HepG2 (cell line): ENCODE measurements around the gene CCDC183. TPM values are rescaled to one million over a fixed set of nuclear protein-coding genes. Genes with fewer than 3 reads are reported as not detected.

Source experiments
- ATF1 ChIP-seq: IDR thresholded peaks from 2 replicates; pipeline ENCODE4 v1.6.1; 2016; ENCODE audit warnings: mild to moderate bottlenecking, control low read depth
- EED ChIP-seq: sonication (generic); formaldehyde crosslinking; IDR thresholded peaks from 2 replicates; pipeline ENCODE4 v1.5.0; 2020; ENCODE audit warnings: mild to moderate bottlenecking, missing genetic modification reagents
- GTF3A ChIP-seq: sonication (generic); formaldehyde crosslinking; conservative IDR thresholded peaks from 2 replicates; pipeline ENCODE4 v1.4.0; 2020; ENCODE audit warnings: mild to moderate bottlenecking, missing genetic modification reagents
- MAFG ChIP-seq: sonication (generic); formaldehyde crosslinking; IDR thresholded peaks from 2 replicates; pipeline ENCODE4 v1.5.1; 2020; ENCODE audit warnings: mild to moderate bottlenecking, missing genetic modification reagents
- NAIF1 ChIP-seq: sonication (generic); formaldehyde crosslinking; IDR thresholded peaks from 2 replicates; pipeline ENCODE4 v1.5.0; 2020; ENCODE audit warnings: mild to moderate bottlenecking, missing genetic modification reagents, borderline replicate concordance
- PHF20 ChIP-seq: sonication (generic); formaldehyde crosslinking; IDR thresholded peaks from 2 replicates; pipeline ENCODE4 v1.5.0; 2020; ENCODE audit warnings: mild to moderate bottlenecking, missing genetic modification reagents
- POGZ ChIP-seq: sonication (generic); formaldehyde crosslinking; IDR thresholded peaks from 2 replicates; pipeline ENCODE4 v1.4.0; 2020; ENCODE audit warnings: mild to moderate bottlenecking, missing genetic modification reagents
- RAD51 ChIP-seq: fragments of 450-650 bp; IDR thresholded peaks from 2 replicates; pipeline ENCODE4 v1.6.1; 2016; ENCODE audit warnings: borderline replicate concordance
- TARDBP ChIP-seq: sonication (generic); formaldehyde crosslinking; IDR thresholded peaks from 2 replicates; pipeline ENCODE4 v1.8.0; 2022; ENCODE audit warnings: mild to moderate bottlenecking, missing genetic modification reagents
- ZFAT ChIP-seq: sonication (generic); formaldehyde crosslinking; conservative IDR thresholded peaks from 2 replicates; pipeline ENCODE4 v1.8.1; 2023; ENCODE audit warnings: missing genetic modification reagents, inconsistent platforms
- ZNF234 ChIP-seq: sonication (generic); formaldehyde crosslinking; conservative IDR thresholded peaks from 2 replicates; pipeline ENCODE4 v1.5.1; 2020; ENCODE audit warnings: mild to moderate bottlenecking, missing genetic modification reagents
- ZNF598 ChIP-seq: sonication (generic); formaldehyde crosslinking; IDR thresholded peaks from 2 replicates; pipeline ENCODE4 v1.5.1; 2020; ENCODE audit warnings: mild to moderate bottlenecking, missing genetic modification reagents, borderline replicate concordance
- ZNF776 ChIP-seq: sonication (generic); formaldehyde crosslinking; IDR thresholded peaks from 2 replicates; pipeline ENCODE4 v1.4.0; 2020; ENCODE audit warnings: mild to moderate bottlenecking, missing genetic modification reagents
- ZSCAN25 ChIP-seq: sonication (generic); formaldehyde crosslinking; IDR thresholded peaks from 2 replicates; pipeline ENCODE4 v1.8.0; 2022; ENCODE audit warnings: mild to moderate bottlenecking, missing genetic modification reagents
- polyA plus RNA-seq, 8 experiments: library from polyadenylated mRNA; depleted of rRNA in 3 of 8; stranded (reverse) in 7 of 8; unstranded in 1 of 8; fragments of >200 nt; fragmentation: Illumina TruSeq in 4 of 8; extraction: Trizol in 4 of 8; gene quantifications; 2 replicates each; pipeline versions ENCODE4 v1.2.1 to v1.2.3, GENCODE V29; 2011 to 2016; ENCODE audit warnings: low read depth in 4 of 8, missing spikeins in 1 of 8, mixed read lengths in 1 of 8; ENCODE audit not compliant: insufficient read depth in 1 of 8
- total RNA-seq, 5 experiments: library from RNA; depleted of rRNA; stranded (reverse); fragments of >200 nt; fragmentation: Illumina TruSeq; extraction: Trizol; gene quantifications; 2 replicates each; pipeline ENCODE4 v1.2.3, GENCODE V29; 2016; ENCODE audit warnings: low read depth in 1 of 5
- TF ChIP-seq, protein P1 (sequence below): IDR thresholded peaks from 2 replicates; pipeline ENCODE4 v1.6.1; 2018; ENCODE audit warnings: missing genetic modification reagents
- TF ChIP-seq, protein P2 (sequence below): sonication (generic); formaldehyde crosslinking; IDR thresholded peaks from 2 replicates; pipeline ENCODE4 v1.9.0; 2021; ENCODE audit warnings: missing genetic modification reagents, borderline replicate concordance
- TF ChIP-seq, protein P3 (sequence below): sonication (generic); formaldehyde crosslinking; IDR thresholded peaks from 2 replicates; pipeline ENCODE4 v1.5.1; 2020; ENCODE audit warnings: mild to moderate bottlenecking, missing genetic modification reagents, moderate library complexity
- TF ChIP-seq, protein P4 (sequence below): sonication (generic); formaldehyde crosslinking; IDR thresholded peaks from 2 replicates; pipeline ENCODE4 v1.4.0; 2020; ENCODE audit warnings: mild to moderate bottlenecking, missing genetic modification reagents

Gene CCDC183
- total and polyA plus RNA-seq, 2 of the 13 experiments (the other 11 are each of a cell fraction or from before 2014, with no cell fraction given), result 5.0 to 66.4 TPM

DNA sequence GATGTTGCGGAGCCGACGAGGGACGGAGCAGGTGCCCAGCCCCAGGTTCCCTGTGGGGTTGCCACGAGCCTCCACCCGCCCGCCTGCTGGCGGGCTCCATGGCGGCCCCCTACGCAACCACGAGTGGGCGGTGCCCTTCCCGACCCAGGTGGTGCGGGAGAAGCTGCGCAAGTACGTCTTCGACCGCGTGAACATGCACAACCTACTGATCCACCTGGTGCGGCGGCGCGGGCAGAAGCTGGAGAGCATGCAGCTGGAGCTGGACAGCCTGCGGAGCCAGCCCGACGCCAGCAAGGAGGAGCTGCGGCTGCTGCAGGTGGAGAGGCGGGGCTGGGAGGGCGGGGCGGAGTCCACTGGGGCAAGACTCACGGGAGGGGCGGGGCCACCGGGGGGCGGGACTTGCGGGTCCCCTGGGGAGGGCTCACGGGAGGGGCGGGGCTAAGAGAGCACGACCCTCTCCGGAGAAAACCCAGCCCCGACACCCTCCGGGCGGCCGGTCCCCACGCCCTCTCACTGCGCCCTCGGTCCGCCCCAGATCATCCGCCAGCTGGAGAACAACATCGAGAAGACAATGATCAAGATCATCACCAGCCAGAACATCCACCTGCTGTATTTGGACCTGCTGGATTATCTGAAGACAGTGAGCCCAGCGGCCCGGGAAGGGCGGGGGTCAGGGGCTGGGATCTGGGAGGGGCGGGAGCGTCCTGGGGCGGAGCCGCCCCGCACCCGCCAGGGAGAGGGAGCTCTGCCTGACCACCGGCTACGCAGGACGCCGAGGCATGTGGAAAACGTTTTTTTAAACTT lies 3.9 kb downstream of the CCDC183 start (continued):
- TF ChIP-seq, protein P1, sequence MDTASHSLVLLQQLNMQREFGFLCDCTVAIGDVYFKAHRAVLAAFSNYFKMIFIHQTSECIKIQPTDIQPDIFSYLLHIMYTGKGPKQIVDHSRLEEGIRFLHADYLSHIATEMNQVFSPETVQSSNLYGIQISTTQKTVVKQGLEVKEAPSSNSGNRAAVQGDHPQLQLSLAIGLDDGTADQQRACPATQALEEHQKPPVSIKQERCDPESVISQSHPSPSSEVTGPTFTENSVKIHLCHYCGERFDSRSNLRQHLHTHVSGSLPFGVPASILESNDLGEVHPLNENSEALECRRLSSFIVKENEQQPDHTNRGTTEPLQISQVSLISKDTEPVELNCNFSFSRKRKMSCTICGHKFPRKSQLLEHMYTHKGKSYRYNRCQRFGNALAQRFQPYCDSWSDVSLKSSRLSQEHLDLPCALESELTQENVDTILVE (CRISPR knock-in tag), result no peak
- 0 out of 2 replicates have a peak, but pooled peaks have one; percentile 48 for TF ChIP-seq PHF20 (CRISPR knock-in tag)
- TF ChIP-seq RAD51, result no peak
- TF ChIP-seq GTF3A, result no peak
- no peak for TF ChIP-seq ZNF234 (CRISPR knock-in tag)
- no peak for TF ChIP-seq ZFAT
- TF ChIP-seq ATF1 (CRISPR knock-in tag), result no peak
- no peak for TF ChIP-seq ZSCAN25 (CRISPR knock-in tag)
- TF ChIP-seq, protein P2, sequence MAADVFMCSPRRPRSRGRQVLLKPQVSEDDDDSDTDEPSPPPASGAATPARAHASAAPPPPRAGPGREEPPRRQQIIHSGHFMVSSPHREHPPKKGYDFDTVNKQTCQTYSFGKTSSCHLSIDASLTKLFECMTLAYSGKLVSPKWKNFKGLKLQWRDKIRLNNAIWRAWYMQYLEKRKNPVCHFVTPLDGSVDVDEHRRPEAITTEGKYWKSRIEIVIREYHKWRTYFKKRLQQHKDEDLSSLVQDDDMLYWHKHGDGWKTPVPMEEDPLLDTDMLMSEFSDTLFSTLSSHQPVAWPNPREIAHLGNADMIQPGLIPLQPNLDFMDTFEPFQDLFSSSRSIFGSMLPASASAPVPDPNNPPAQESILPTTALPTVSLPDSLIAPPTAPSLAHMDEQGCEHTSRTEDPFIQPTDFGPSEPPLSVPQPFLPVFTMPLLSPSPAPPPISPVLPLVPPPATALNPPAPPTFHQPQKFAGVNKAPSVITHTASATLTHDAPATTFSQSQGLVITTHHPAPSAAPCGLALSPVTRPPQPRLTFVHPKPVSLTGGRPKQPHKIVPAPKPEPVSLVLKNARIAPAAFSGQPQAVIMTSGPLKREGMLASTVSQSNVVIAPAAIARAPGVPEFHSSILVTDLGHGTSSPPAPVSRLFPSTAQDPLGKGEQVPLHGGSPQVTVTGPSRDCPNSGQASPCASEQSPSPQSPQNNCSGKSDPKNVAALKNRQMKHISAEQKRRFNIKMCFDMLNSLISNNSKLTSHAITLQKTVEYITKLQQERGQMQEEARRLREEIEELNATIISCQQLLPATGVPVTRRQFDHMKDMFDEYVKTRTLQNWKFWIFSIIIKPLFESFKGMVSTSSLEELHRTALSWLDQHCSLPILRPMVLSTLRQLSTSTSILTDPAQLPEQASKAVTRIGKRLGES (CRISPR knock-in tag), result peak; percentile 36; the same call in 1 of the 2 replicates
- TF ChIP-seq POGZ (CRISPR knock-in tag), result no peak
- TF ChIP-seq NAIF1 (CRISPR knock-in tag), result no peak
- TF ChIP-seq, protein P3, sequence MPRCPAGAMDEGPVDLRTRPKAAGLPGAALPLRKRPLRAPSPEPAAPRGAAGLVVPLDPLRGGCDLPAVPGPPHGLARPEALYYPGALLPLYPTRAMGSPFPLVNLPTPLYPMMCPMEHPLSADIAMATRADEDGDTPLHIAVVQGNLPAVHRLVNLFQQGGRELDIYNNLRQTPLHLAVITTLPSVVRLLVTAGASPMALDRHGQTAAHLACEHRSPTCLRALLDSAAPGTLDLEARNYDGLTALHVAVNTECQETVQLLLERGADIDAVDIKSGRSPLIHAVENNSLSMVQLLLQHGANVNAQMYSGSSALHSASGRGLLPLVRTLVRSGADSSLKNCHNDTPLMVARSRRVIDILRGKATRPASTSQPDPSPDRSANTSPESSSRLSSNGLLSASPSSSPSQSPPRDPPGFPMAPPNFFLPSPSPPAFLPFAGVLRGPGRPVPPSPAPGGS (CRISPR knock-in tag), result no peak
- no peak for TF ChIP-seq TARDBP (CRISPR knock-in tag)
- no peak for TF ChIP-seq ZNF776
- no peak for TF ChIP-seq MAFG (CRISPR knock-in tag)
- TF ChIP-seq, protein P4, sequence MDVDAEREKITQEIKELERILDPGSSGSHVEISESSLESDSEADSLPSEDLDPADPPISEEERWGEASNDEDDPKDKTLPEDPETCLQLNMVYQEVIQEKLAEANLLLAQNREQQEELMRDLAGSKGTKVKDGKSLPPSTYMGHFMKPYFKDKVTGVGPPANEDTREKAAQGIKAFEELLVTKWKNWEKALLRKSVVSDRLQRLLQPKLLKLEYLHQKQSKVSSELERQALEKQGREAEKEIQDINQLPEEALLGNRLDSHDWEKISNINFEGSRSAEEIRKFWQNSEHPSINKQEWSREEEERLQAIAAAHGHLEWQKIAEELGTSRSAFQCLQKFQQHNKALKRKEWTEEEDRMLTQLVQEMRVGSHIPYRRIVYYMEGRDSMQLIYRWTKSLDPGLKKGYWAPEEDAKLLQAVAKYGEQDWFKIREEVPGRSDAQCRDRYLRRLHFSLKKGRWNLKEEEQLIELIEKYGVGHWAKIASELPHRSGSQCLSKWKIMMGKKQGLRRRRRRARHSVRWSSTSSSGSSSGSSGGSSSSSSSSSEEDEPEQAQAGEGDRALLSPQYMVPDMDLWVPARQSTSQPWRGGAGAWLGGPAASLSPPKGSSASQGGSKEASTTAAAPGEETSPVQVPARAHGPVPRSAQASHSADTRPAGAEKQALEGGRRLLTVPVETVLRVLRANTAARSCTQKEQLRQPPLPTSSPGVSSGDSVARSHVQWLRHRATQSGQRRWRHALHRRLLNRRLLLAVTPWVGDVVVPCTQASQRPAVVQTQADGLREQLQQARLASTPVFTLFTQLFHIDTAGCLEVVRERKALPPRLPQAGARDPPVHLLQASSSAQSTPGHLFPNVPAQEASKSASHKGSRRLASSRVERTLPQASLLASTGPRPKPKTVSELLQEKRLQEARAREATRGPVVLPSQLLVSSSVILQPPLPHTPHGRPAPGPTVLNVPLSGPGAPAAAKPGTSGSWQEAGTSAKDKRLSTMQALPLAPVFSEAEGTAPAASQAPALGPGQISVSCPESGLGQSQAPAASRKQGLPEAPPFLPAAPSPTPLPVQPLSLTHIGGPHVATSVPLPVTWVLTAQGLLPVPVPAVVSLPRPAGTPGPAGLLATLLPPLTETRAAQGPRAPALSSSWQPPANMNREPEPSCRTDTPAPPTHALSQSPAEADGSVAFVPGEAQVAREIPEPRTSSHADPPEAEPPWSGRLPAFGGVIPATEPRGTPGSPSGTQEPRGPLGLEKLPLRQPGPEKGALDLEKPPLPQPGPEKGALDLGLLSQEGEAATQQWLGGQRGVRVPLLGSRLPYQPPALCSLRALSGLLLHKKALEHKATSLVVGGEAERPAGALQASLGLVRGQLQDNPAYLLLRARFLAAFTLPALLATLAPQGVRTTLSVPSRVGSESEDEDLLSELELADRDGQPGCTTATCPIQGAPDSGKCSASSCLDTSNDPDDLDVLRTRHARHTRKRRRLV (CRISPR knock-in tag), result peak; percentile 29; the same call in 1 of the 2 replicates
- no peak for TF ChIP-seq EED (CRISPR knock-in tag)
- no peak for TF ChIP-seq ZNF598
